Progenitor cell of endocrine pancreas (in vitro differentiated cells): Measurements from ENCODE around the gene PKIG. TPM values are rescaled to one million over a fixed set of nuclear protein-coding genes. Genes with fewer than 3 reads are reported as not detected.

Source experiments
- DNase-seq: peaks from one replicate; pipeline ENCODE4 v3.0.0; 2021; ENCODE audit warnings: low spot score; ENCODE audit not compliant: unreplicated experiment
- H3K27ac Mint-ChIP-seq: 2 replicates; pipeline ENCODE4 v1.8.0; 2021; ENCODE audit warnings: mild to moderate bottlenecking, moderate library complexity, mixed read lengths
- H3K27me3 Mint-ChIP-seq: 2 replicates; pipeline ENCODE4 v1.8.0; 2021; ENCODE audit warnings: mixed read lengths
- H3K36me3 Mint-ChIP-seq: 2 replicates; pipeline ENCODE4 v1.8.0; 2022; ENCODE audit warnings: mixed read lengths; ENCODE audit not compliant: insufficient read depth
- H3K4me1 Mint-ChIP-seq: 2 replicates; pipeline ENCODE4 v1.8.0; 2021; ENCODE audit warnings: low read depth, mixed read lengths
- H3K4me3 Mint-ChIP-seq: 2 replicates; pipeline ENCODE4 v1.8.0; 2021; ENCODE audit warnings: low read depth, mild to moderate bottlenecking, moderate library complexity, mixed read lengths
- H3K9me3 Mint-ChIP-seq: 2 replicates; pipeline ENCODE4 v1.8.0; 2021; ENCODE audit warnings: low read depth, mixed read lengths
- CTCF ChIP-seq: fragments of 200-600 bp; sonication (generic); IDR thresholded peaks from one replicate; pipeline ENCODE4 v1.5.0; 2021; ENCODE audit warnings: antibody characterized with exemption, mild to moderate bottlenecking; ENCODE audit not compliant: unreplicated experiment
- total RNA-seq: library from RNA; stranded (reverse); gene quantifications from 2 replicates; pipeline ENCODE4 v1.2.1, GENCODE V29; 2021

Gene PKIG
- total RNA-seq, 1 donor from 2014 or later, result 36.5 TPM

GRCh38 chr20:44589537-44589936 is 7.2 kb downstream of the PKIG start:
- H3K27ac Mint-ChIP-seq, result no peak overlapping the region
- H3K9me3 Mint-ChIP-seq, result no peaks in the 10 kb centered on the region
- peaks cover 9% of the 10 kb centered on the region for H3K36me3 Mint-ChIP-seq
- no peak for DNase-seq
- TF ChIP-seq CTCF, result no peak
- H3K4me1 Mint-ChIP-seq, result peaks cover 4% of the 10 kb centered on the region
- H3K4me3 Mint-ChIP-seq, result no peak overlapping the region
- no peaks in the 10 kb centered on the region for H3K27me3 Mint-ChIP-seq

GRCh38 chr20:44590980-44591778 is 8.8 kb downstream of the PKIG start:
- Mint-ChIP-seq H3K27ac (no peak overlapping the region), H3K4me1 (peaks cover 2% of the 10 kb centered on the region), H3K27me3 (no peaks in the 10 kb centered on the region), H3K36me3 (peaks cover 9% of the 10 kb centered on the region), H3K9me3 (no peaks in the 10 kb centered on the region), H3K4me3 (no peak overlapping the region)
- DNase-seq, result no peak
- TF ChIP-seq CTCF, result no peak

- H3K4me3 Mint-ChIP-seq, result no peak overlapping the region
- no peak for TF ChIP-seq CTCF
- H3K9me3 Mint-ChIP-seq, result no peaks in the 10 kb centered on the region
- no peak overlapping the region for H3K27ac Mint-ChIP-seq
- DNase-seq, result no peak
- peaks cover 9% of the 10 kb centered on the region for H3K36me3 Mint-ChIP-seq
- H3K27me3 Mint-ChIP-seq, result no peaks in the 10 kb centered on the region
- peaks cover 2% of the 10 kb centered on the region for H3K4me1 Mint-ChIP-seq
Measured at GRCh38 chr20:44592366-44592765, 10.0 kb downstream of the PKIG start.

GRCh38 chr20:44593751-44594150 is 11.4 kb downstream of the PKIG start:
- peaks cover 9% of the 10 kb centered on the region for H3K36me3 Mint-ChIP-seq
- no peaks in the 10 kb centered on the region for H3K27me3 Mint-ChIP-seq
- peak overlapping the region; percentile 38 for H3K27ac Mint-ChIP-seq
- no peak for DNase-seq
- no peak overlapping the region for H3K4me3 Mint-ChIP-seq
- no peaks in the 10 kb centered on the region for H3K4me1 Mint-ChIP-seq
- TF ChIP-seq CTCF, result no peak
- H3K9me3 Mint-ChIP-seq, result no peaks in the 10 kb centered on the region

- TF ChIP-seq CTCF, result no peak
- no peak for DNase-seq
- no peaks in the 10 kb centered on the region for H3K9me3 Mint-ChIP-seq
- H3K4me1 Mint-ChIP-seq, result no peaks in the 10 kb centered on the region
- H3K36me3 Mint-ChIP-seq, result peaks cover 9% of the 10 kb centered on the region
- no peak overlapping the region for H3K4me3 Mint-ChIP-seq
- no peak overlapping the region for H3K27ac Mint-ChIP-seq
- H3K27me3 Mint-ChIP-seq, result no peaks in the 10 kb centered on the region
Measured at GRCh38 chr20:44594730-44595129, 12.4 kb downstream of the PKIG start.
